ENCODE measurements around the gene CCNF.

Gene CCNF

DNA sequence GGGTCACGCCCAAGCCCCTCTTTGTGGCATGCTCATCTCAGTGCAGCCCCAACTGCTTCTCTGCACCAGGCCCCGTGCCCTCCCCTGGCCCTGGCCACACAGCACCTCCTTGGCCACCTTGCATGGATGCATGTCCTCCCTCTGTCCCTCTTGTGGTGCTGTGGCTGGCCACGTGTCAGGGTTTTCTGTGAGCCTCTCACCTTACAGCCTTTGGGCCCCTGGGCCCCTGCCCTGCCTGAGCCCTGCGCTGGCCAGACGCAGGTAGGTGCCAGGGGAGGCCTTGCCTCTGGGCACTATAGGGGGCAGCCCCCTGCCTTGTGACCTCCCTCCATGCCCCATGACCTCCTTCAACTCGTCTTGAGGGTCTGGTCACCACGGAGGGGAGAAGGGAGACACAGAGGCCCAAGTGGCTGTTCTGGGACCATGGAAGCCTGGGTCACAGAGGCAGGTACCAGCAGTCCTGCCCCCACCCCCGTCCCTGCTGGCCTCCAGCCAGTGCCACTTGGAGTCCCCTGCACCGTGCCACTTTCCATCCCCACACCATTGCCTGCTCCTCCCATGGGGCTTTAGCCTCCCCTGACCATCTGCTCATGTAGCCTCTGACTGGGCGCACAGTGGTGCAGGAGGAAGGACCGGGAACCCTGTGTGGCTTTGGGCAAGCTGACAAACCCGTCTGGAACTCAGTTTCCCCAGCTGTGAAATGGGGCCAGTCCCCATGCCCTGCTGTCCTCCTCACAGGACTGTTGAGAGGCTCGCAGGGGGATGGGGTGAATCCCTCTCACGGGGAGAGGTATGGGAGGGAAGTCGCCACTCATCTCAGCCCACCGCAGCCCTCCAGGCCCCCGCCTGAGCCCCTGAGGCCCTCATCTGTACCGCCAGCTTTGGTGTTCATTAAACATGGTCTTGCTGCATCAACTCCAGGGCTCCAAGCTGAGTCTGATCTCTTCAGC lies 73.0 kb downstream of the CCNF start:
- H3K9me3 ChIP-seq (ENCODE audit: control insufficient read depth in 1 of 2, low read length in 2 of 2), result no peaks in the 10 kb centered on the region
- H3K4me1 ChIP-seq (ENCODE audit: control insufficient read depth in 1 of 2, insufficient read depth in 2 of 2, low read length in 2 of 2), result peaks cover 4 to 37% of the 10 kb centered on the region in 2 donors
- no peaks in the 10 kb centered on the region for H3K27me3 ChIP-seq (ENCODE audit: low read depth, low read length)
- no peak overlapping the region for H3K27ac ChIP-seq (ENCODE audit: low read length)
- H3K4me3 ChIP-seq (ENCODE audit: low read depth in 1 of 2, low read length in 2 of 2), result peak overlapping the region in 1 of 2 donors; percentile 44
- H3K36me3 ChIP-seq (ENCODE audit: control insufficient read depth in 1 of 2, insufficient read depth in 2 of 2, low read length in 2 of 2), result peaks cover 0 to 19% of the 10 kb centered on the region in 2 donors

DNA sequence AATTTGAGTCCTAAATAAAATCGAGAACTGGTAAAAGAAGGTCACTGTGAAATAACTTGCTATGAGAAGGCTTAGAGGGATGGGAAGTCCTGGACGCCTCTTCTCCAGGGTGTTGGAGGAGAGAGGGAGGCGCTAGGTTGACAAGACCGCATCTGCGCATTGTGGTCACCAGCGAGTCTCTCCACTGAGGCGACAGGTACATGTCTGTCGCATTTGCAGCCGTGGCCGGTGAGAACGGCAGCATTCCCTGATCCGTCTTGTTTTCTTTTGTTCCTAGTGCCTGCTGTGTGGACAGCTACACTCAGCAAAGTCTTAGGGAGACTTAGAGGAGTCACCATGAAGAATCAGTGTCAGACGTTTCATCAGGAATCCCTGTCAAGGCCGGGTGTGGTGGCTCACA lies 76.4 kb downstream of the CCNF start:
- no peaks in the 10 kb centered on the region for H3K36me3 ChIP-seq (ENCODE audit: control insufficient read depth in 1 of 2, insufficient read depth in 2 of 2, low read length in 2 of 2)
- peaks cover 4 to 21% of the 10 kb centered on the region in 2 donors for H3K4me1 ChIP-seq (ENCODE audit: control insufficient read depth in 1 of 2, insufficient read depth in 2 of 2, low read length in 2 of 2)
- H3K9me3 ChIP-seq (ENCODE audit: control insufficient read depth in 1 of 2, low read length in 2 of 2), result no peaks in the 10 kb centered on the region
- H3K4me3 ChIP-seq (ENCODE audit: low read depth in 1 of 2, low read length in 2 of 2), result no peak overlapping the region
- no peak overlapping the region for H3K27ac ChIP-seq (ENCODE audit: low read length)
- H3K27me3 ChIP-seq (ENCODE audit: low read depth, low read length), result no peaks in the 10 kb centered on the region

DNA sequence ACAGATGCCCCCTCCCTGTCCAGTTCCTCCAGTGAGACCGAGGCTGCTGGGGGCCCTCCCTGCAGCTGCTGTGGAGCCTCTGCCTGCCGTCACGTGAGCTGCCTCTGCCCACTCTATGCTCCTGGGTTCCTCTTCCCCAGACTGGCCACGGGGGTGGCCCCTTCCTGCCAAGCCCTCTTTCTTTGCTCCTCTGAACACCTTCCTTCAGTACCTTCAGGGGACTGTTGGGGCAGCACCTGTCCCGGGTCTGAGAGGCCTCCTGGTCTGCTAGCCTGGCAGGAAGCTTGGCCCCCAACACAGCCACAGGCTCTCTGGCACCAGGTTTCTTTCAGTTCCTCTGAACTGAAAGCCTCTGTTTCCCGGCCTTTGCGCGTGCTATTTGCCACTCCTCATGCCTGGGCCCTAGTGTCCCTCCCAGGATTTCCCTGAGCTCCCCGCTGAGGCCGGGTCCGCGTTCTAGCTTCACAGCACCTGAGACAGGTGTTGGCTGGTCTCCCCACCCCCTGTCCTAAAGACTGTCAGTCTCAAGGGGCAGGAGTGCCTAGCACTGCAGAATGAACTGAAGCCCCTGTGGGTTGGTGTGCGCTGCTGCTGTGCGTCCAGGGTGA lies 77.9 kb downstream of the CCNF start:
- Histone ChIP-seq H3K4me3 (ENCODE audit: low read depth in 1 of 2, low read length in 2 of 2) (no peak overlapping the region), H3K27ac (ENCODE audit: low read length) (peak overlapping the region; percentile 56), H3K4me1 (ENCODE audit: control insufficient read depth in 1 of 2, insufficient read depth in 2 of 2, low read length in 2 of 2) (peaks cover 0 to 7% of the 10 kb centered on the region in 2 donors), H3K9me3 (ENCODE audit: control insufficient read depth in 1 of 2, low read length in 2 of 2) (no peaks in the 10 kb centered on the region), H3K27me3 (ENCODE audit: low read depth, low read length) (no peaks in the 10 kb centered on the region), H3K36me3 (ENCODE audit: control insufficient read depth in 1 of 2, insufficient read depth in 2 of 2, low read length in 2 of 2) (no peaks in the 10 kb centered on the region)

DNA sequence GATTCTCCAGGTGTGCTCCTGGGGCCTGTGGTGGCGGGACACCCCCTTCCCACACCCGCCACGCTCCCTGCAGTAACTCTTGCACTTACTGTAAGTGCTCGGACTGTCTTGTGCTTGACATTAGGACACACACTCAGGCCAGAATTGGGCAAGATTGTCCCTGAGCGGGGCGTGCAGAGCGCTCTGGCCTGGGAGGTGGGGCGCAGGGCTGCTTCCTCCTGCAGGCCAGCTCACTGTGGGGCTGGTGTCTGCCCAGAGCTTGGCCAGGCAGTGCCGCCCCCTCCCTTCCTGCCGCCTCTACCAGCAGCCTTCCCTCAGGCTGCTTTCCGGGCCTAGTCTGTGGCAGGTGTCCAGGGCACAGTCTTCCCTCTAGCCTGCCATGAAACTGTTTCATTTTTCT lies 78.4 kb downstream of the CCNF start:
- Histone ChIP-seq H3K4me1 (ENCODE audit: control insufficient read depth in 1 of 2, insufficient read depth in 2 of 2, low read length in 2 of 2) (peaks cover 0 to 9% of the 10 kb centered on the region in 2 donors), H3K27me3 (ENCODE audit: low read depth, low read length) (no peaks in the 10 kb centered on the region), H3K9me3 (ENCODE audit: control insufficient read depth in 1 of 2, low read length in 2 of 2) (no peaks in the 10 kb centered on the region), H3K27ac (ENCODE audit: low read length) (peak overlapping the region; percentile 56), H3K4me3 (ENCODE audit: low read depth in 1 of 2, low read length in 2 of 2) (no peak overlapping the region), H3K36me3 (ENCODE audit: control insufficient read depth in 1 of 2, insufficient read depth in 2 of 2, low read length in 2 of 2) (no peaks in the 10 kb centered on the region)
